HCT116 (cell line): ENCODE results near the gene GABRR2. TPM values are rescaled to one million over a fixed set of nuclear protein-coding genes. Genes with fewer than 3 reads are reported as not detected.

Experiments used
- ATAC-seq: fragments of 200-7000 bp; cut with Tn5 transposase; 2 replicates; pipeline ENCODE4 v1.9.1; 2020; ENCODE audit warnings: mild to moderate bottlenecking, moderate library complexity
- BruUV-seq: library from RNA; stranded (reverse); fragments of 400-500 nt; replicated peaks from 2 replicates; lab custom pipeline; 2021; lab: Mats Ljungman, UMichigan
- CTCF ChIA-PET: fragments of 300-600 bp; sonication (Branson Sonifier 250); formaldehyde crosslinking; loops from one replicate; lab custom pipeline; 2021; ENCODE audit warnings: antibody characterized with exemption; lab: Charles Lee
- POLR2A ChIA-PET: fragments of 300-600, 350-600 bp; sonication (Branson Sonifier 250); formaldehyde crosslinking; loops from one replicate; lab custom pipeline; 2021; ENCODE audit warnings: antibody characterized with exemption; lab: Charles Lee
- RAD21 ChIA-PET, 2 experiments: fragments of 300-600 bp; sonication (Branson Sonifier 250); formaldehyde crosslinking; loops; one replicate each; lab custom pipeline; 2023; ENCODE audit warnings: low total read pairs in 2 of 2; ENCODE audit not compliant: uncharacterized antibody in 2 of 2, unreplicated experiment in 2 of 2, low non-redundant PET in 1 of 2; lab: Charles Lee
- DNase-seq: peaks from one replicate; pipeline ENCODE4 v3.0.0-alpha.2; 2010; ENCODE audit warnings: low read depth, low spot score
- H2AFZ ChIP-seq: fragments of 200-600 bp; shearing (Covaris generic), sonication (generic); 2 replicates; pipeline ENCODE4 v1.6.1; 2017; ENCODE audit warnings: low read depth, mixed run types, mixed read lengths, antibody characterized with exemption, low read length; ENCODE audit not compliant: poor library complexity, severe bottlenecking
- H3K27ac ChIP-seq: 2 replicates; pipeline ENCODE4 v1.5.1; 2012; ENCODE audit warnings: low read depth, low read length
- H3K27me3 ChIP-seq: fragments of 200-600 bp; sonication (generic); 2 replicates; pipeline ENCODE4 v1.6.1; 2016; ENCODE audit warnings: mixed run types, low read length, mixed read lengths; ENCODE audit not compliant: insufficient read depth
- H3K36me3 ChIP-seq, 2 experiments: fragments of 200-500 bp in 1 of 2; fragments of 200-600 bp in 1 of 2; sonication (Bioruptor generic) in 1 of 2; sonication (generic) in 1 of 2; 2 replicates each; pipeline versions ENCODE4 v1.5.1 to v1.6.1; 2014 to 2016; ENCODE audit warnings: low read length in 2 of 2, inconsistent platforms in 1 of 2, mixed read lengths in 1 of 2, mixed run types in 1 of 2; ENCODE audit not compliant: insufficient read depth in 2 of 2, control insufficient read depth in 1 of 2
- H3K4me1 ChIP-seq, 2 experiments: fragments of 200-600 bp in 1 of 2; sonication (generic) in 1 of 2; 2 replicates each; pipeline versions ENCODE4 v1.5.1 to v1.6.1; 2012 to 2017; ENCODE audit warnings: low read length in 2 of 2, inconsistent platforms in 1 of 2, mild to moderate bottlenecking in 1 of 2, mixed read lengths in 1 of 2, mixed run types in 1 of 2, moderate library complexity in 1 of 2; ENCODE audit not compliant: insufficient read depth in 2 of 2, control insufficient read depth in 1 of 2
- H3K4me2 ChIP-seq: fragments of 200-600 bp; sonication (generic); 2 replicates; pipeline ENCODE4 v1.6.1; 2017; ENCODE audit warnings: mixed run types, low read length, mixed read lengths
- H3K4me3 ChIP-seq, 2 experiments: fragments of 200-600 bp in 1 of 2; sonication (generic) in 1 of 2; replicated peaks in 1 of 2; 2 replicates each; pipeline ENCODE4 v1.5.1; 2011 to 2016; ENCODE audit warnings: low read length in 2 of 2, control low read depth in 1 of 2, low read depth in 1 of 2, mild to moderate bottlenecking in 1 of 2, mixed read lengths in 1 of 2, mixed run types in 1 of 2
- H3K79me2 ChIP-seq: fragments of 200-600 bp; sonication (generic); 2 replicates; pipeline ENCODE4 v1.6.1; 2017; ENCODE audit warnings: mild to moderate bottlenecking, mixed run types, low read length, moderate library complexity, mixed read lengths; ENCODE audit not compliant: insufficient read depth
- H3K9ac ChIP-seq: fragments of 200-600 bp; sonication (generic); 2 replicates; pipeline ENCODE4 v1.6.1; 2016; ENCODE audit warnings: low read length, mixed read lengths
- H3K9me2 ChIP-seq: fragments of 200-600 bp; sonication (generic), shearing (Covaris generic); 2 replicates; pipeline ENCODE4 v1.6.1; 2017; ENCODE audit warnings: mixed run types, mild to moderate bottlenecking, moderate library complexity; ENCODE audit not compliant: insufficient read depth
- H3K9me3 ChIP-seq, 2 experiments: fragments of 200-500 bp in 1 of 2; fragments of 200-600 bp in 1 of 2; sonication (Bioruptor generic) in 1 of 2; sonication (generic) in 1 of 2; 2 replicates each; pipeline ENCODE4 v1.6.1; 2014 to 2017; ENCODE audit warnings: low read length in 2 of 2, mixed read lengths in 2 of 2, inconsistent platforms in 1 of 2, low read depth in 1 of 2, mild to moderate bottlenecking in 1 of 2, mixed run types in 1 of 2, moderate library complexity in 1 of 2; ENCODE audit not compliant: control insufficient read depth in 1 of 2, insufficient read depth in 1 of 2
- H4K20me1 ChIP-seq: fragments of 200-600 bp; sonication (generic), shearing (Covaris generic); 2 replicates; pipeline ENCODE4 v1.6.1; 2017; ENCODE audit warnings: mixed run types, mild to moderate bottlenecking, moderate library complexity; ENCODE audit not compliant: insufficient read depth
- ATF3 ChIP-seq: IDR thresholded peaks from 2 replicates; pipeline ENCODE4 v1.6.1; 2012
- CBX3 ChIP-seq: IDR thresholded peaks from 2 replicates; pipeline ENCODE4 v1.6.1; 2012; ENCODE audit warnings: low read depth
- CEBPB ChIP-seq: IDR thresholded peaks from 2 replicates; pipeline ENCODE4 v1.6.1; 2012; ENCODE audit warnings: low read depth
- CTCF ChIP-seq, 3 experiments: fragments of 200-600 bp in 1 of 3; sonication (generic) in 1 of 3; IDR thresholded peaks in 2 of 3; conservative IDR thresholded peaks in 1 of 3; 2 replicates each; pipeline ENCODE4 v1.5.1; 2012 to 2017; ENCODE audit warnings: low read depth in 2 of 3, low read length in 2 of 3, antibody characterized with exemption in 1 of 3, borderline replicate concordance in 1 of 3, control low read depth in 1 of 3, mild to moderate bottlenecking in 1 of 3, mixed read lengths in 1 of 3, mixed run types in 1 of 3, moderate library complexity in 1 of 3; ENCODE audit not compliant: insufficient read depth in 1 of 3
- EGR1 ChIP-seq: IDR thresholded peaks from 2 replicates; pipeline ENCODE4 v1.6.1; 2012; ENCODE audit warnings: low read depth
- ELF1 ChIP-seq: IDR thresholded peaks from 2 replicates; pipeline ENCODE4 v1.6.1; 2012; ENCODE audit warnings: low read depth, borderline replicate concordance
- EZH2phosphoT487 ChIP-seq: fragments of 200-600 bp; IDR thresholded peaks from 2 replicates; pipeline ENCODE4 v1.6.1; 2018; ENCODE audit warnings: antibody characterized with exemption, borderline replicate concordance
- JUND ChIP-seq: IDR thresholded peaks from 2 replicates; pipeline ENCODE4 v1.6.1; 2012
- MAX ChIP-seq: IDR thresholded peaks from 2 replicates; pipeline ENCODE4 v1.6.1; 2012
- POLR2A ChIP-seq: IDR thresholded peaks from 2 replicates; pipeline ENCODE4 v1.7.0; 2011; ENCODE audit warnings: borderline replicate concordance; ENCODE audit not compliant: insufficient read depth, insufficient read length; ENCODE audit errors: extremely low read depth
- POLR2AphosphoS5 ChIP-seq: IDR thresholded peaks from 2 replicates; pipeline ENCODE4 v1.6.1; 2011; ENCODE audit warnings: mild to moderate bottlenecking, low read depth, low read length, moderate library complexity
- RAD21 ChIP-seq: IDR thresholded peaks from 2 replicates; pipeline ENCODE4 v1.6.1; 2012; ENCODE audit warnings: low read depth, mild to moderate bottlenecking
- REST ChIP-seq: IDR thresholded peaks from 2 replicates; pipeline ENCODE4 v1.6.1; 2012; ENCODE audit warnings: low read depth
- SIN3A ChIP-seq: IDR thresholded peaks from 2 replicates; pipeline ENCODE4 v1.6.1; 2012; ENCODE audit warnings: low read depth
- SP1 ChIP-seq: IDR thresholded peaks from 2 replicates; pipeline ENCODE4 v1.6.1; 2012; ENCODE audit warnings: low read depth
- SRF ChIP-seq: IDR thresholded peaks from 2 replicates; pipeline ENCODE4 v1.6.1; 2012; ENCODE audit warnings: low read depth
- TCF7L2 ChIP-seq: IDR thresholded peaks from 2 replicates; pipeline ENCODE4 v1.7.0; 2011; ENCODE audit warnings: borderline replicate concordance, inconsistent platforms; ENCODE audit not compliant: insufficient read depth, insufficient read length; ENCODE audit errors: extremely low read depth
- YY1 ChIP-seq: IDR thresholded peaks from 2 replicates; pipeline ENCODE4 v1.6.1; 2011; ENCODE audit warnings: low read length, low read depth, moderate library complexity, mild to moderate bottlenecking; ENCODE audit not compliant: insufficient replicate concordance; ENCODE audit errors: extremely low read depth
- ZBTB33 ChIP-seq: IDR thresholded peaks from 2 replicates; pipeline ENCODE4 v1.6.1; 2011; ENCODE audit warnings: mild to moderate bottlenecking, low read length, moderate library complexity; ENCODE audit not compliant: insufficient replicate concordance; ENCODE audit errors: extremely low read depth
- ZFX ChIP-seq: fragments of 450-650 bp; IDR thresholded peaks from 2 replicates; pipeline ENCODE4 v1.6.1; 2017
- intact Hi-C: fragments of 100-400 bp; cut with micrococcal nuclease; formaldehyde crosslinking; loops from 2 replicates; pipeline ENCODE4 v1.10.0; 2022
- total RNA-seq: library from RNA; stranded (reverse); gene quantifications from one replicate; pipeline ENCODE4 v1.2.1, GENCODE V29; 2021; ENCODE audit not compliant: unreplicated experiment

The GABRR2 gene
- total RNA-seq, 1 experiment from 2014 or later = 0.57 TPM

- ATAC-seq = no peak
- no peaks in the 10 kb centered on the region for H3K4me1 ChIP-seq
- no peak overlapping the region for H3K27ac ChIP-seq
- intact Hi-C loops = no loop called here
- no TSS peak for BruUV-seq
- CTCF ChIA-PET = no interaction called here
- no peaks in the 10 kb centered on the region for H3K36me3 ChIP-seq
- TF ChIP-seq RAD21 = no peak
- no peak for TF ChIP-seq SIN3A
- TF ChIP-seq CBX3 = no peak
- TF ChIP-seq SP1 = no peak
- TF ChIP-seq TCF7L2 = no peak
- no peak for TF ChIP-seq POLR2A
- TF ChIP-seq ZFX = no peak
- TF ChIP-seq ELF1 = no peak
- TF ChIP-seq POLR2AphosphoS5 = no peak
- TF ChIP-seq EGR1 = no peak
- no peak for TF ChIP-seq EZH2phosphoT487
- no peak for TF ChIP-seq SRF
- TF ChIP-seq CTCF (IDR thresholded peaks at IDR 0.05 in 2 of 3, conservative IDR thresholded peaks at IDR 0.05 in 1 of 3; ENCODE audit: borderline replicate concordance in 1 of 3, insufficient read depth in 1 of 3, low read depth in 2 of 3, low read length in 2 of 3) = no peak
- TF ChIP-seq REST = no peak
- TF ChIP-seq ATF3 = no peak
- no peak for TF ChIP-seq JUND
- no peak for TF ChIP-seq ZBTB33
- no peak for TF ChIP-seq CEBPB
- TF ChIP-seq YY1 = no peak
- no peak for TF ChIP-seq MAX
- TF ChIP-seq, all 23 proteins: peak for 0
- no peak for DNase-seq
- ChIA-PET RAD21 (no interaction called here), POLR2A (no interaction called here)
- Histone ChIP-seq H3K9ac (no peak overlapping the region), H3K4me3 (no peak overlapping the region), H3K9me2 (no peaks in the 10 kb centered on the region), H2AFZ (no peak overlapping the region), H3K27me3 (no peaks in the 10 kb centered on the region), H4K20me1 (no peaks in the 10 kb centered on the region), H3K4me2 (no peak overlapping the region), H3K9me3 (no peaks in the 10 kb centered on the region), H3K79me2 (no peaks in the 10 kb centered on the region)
Observed at GRCh38 chr6:89270951-89271721, 44.0 kb downstream of the GABRR2 start.
